Activated naive CD8-positive, alpha-beta T cell treated with anti-CD3 and anti-CD28 coated beads for 36 hours (primary cell): Measurements from ENCODE around the gene GRK1. TPM values are rescaled to one million over a fixed set of nuclear protein-coding genes. Genes with fewer than 3 reads are reported as not detected.

Experiments used
- DNase-seq: peaks from one replicate; pipeline ENCODE4 v3.0.0; 2021
- H3K27ac Mint-ChIP-seq: one replicate; pipeline ENCODE4 v1.8.0; 2022; ENCODE audit warnings: mild to moderate bottlenecking, moderate library complexity, mixed read lengths
- H3K27me3 Mint-ChIP-seq: one replicate; pipeline ENCODE4 v1.8.0; 2022; ENCODE audit warnings: mild to moderate bottlenecking, mixed read lengths
- H3K36me3 Mint-ChIP-seq: one replicate; pipeline ENCODE4 v1.8.0; 2021; ENCODE audit warnings: mild to moderate bottlenecking, mixed read lengths
- H3K4me1 Mint-ChIP-seq: one replicate; pipeline ENCODE4 v1.8.0; 2021; ENCODE audit warnings: mixed read lengths
- H3K4me3 Mint-ChIP-seq: one replicate; pipeline ENCODE4 v1.8.0; 2022; ENCODE audit warnings: mild to moderate bottlenecking, moderate library complexity, mixed read lengths
- H3K9me3 Mint-ChIP-seq: one replicate; pipeline ENCODE4 v1.8.0; 2022; ENCODE audit warnings: mixed read lengths
- total RNA-seq, 2 experiments: library from RNA; stranded (reverse); gene quantifications; one replicate each; pipeline ENCODE4 v1.2.3, GENCODE V29; 2021

The GRK1 gene
- total RNA-seq, 2 experiments from 2014 or later: not detected

- H3K4me3 Mint-ChIP-seq: no peak overlapping the region
- H3K36me3 Mint-ChIP-seq: no peaks in the 10 kb centered on the region
- DNase-seq: no peak
- H3K4me1 Mint-ChIP-seq: no peaks in the 10 kb centered on the region
- H3K27ac Mint-ChIP-seq: no peak overlapping the region
- no peaks in the 10 kb centered on the region for H3K9me3 Mint-ChIP-seq
- peaks cover 10% of the 10 kb centered on the region for H3K27me3 Mint-ChIP-seq
These were observed 67.2 kb downstream of the GRK1 start for GRCh38 chr13:113734099-113734825.

- H3K4me1 Mint-ChIP-seq: no peaks in the 10 kb centered on the region
- no peak overlapping the region for H3K27ac Mint-ChIP-seq
- no peak overlapping the region for H3K4me3 Mint-ChIP-seq
- peaks cover 10% of the 10 kb centered on the region for H3K27me3 Mint-ChIP-seq
- no peaks in the 10 kb centered on the region for H3K9me3 Mint-ChIP-seq
- DNase-seq: no peak
- H3K36me3 Mint-ChIP-seq: no peaks in the 10 kb centered on the region
These were observed 67.8 kb downstream of the GRK1 start for GRCh38 chr13:113734826-113735125.

GRCh38 chr13:113735194-113735593 is 68.2 kb downstream of the GRK1 start:
- H3K9me3 Mint-ChIP-seq: no peaks in the 10 kb centered on the region
- no peaks in the 10 kb centered on the region for H3K4me1 Mint-ChIP-seq
- no peak for DNase-seq
- H3K27ac Mint-ChIP-seq: no peak overlapping the region
- H3K27me3 Mint-ChIP-seq: peaks cover 11% of the 10 kb centered on the region
- H3K4me3 Mint-ChIP-seq: no peak overlapping the region
- H3K36me3 Mint-ChIP-seq: no peaks in the 10 kb centered on the region

- no peak for DNase-seq
- no peak overlapping the region for H3K4me3 Mint-ChIP-seq
- H3K27ac Mint-ChIP-seq: no peak overlapping the region
- H3K9me3 Mint-ChIP-seq: no peaks in the 10 kb centered on the region
- peaks cover 15% of the 10 kb centered on the region for H3K27me3 Mint-ChIP-seq
- H3K4me1 Mint-ChIP-seq: peaks cover 3% of the 10 kb centered on the region
- H3K36me3 Mint-ChIP-seq: no peaks in the 10 kb centered on the region
These were observed 68.7 kb downstream of the GRK1 start for GRCh38 chr13:113735750-113736149.

GRCh38 chr13:113736258-113736731 is 69.3 kb downstream of the GRK1 start:
- Mint-ChIP-seq H3K36me3 (no peaks in the 10 kb centered on the region), H3K27ac (no peak overlapping the region), H3K4me1 (peaks cover 7% of the 10 kb centered on the region), H3K4me3 (no peak overlapping the region), H3K9me3 (no peaks in the 10 kb centered on the region), H3K27me3 (peaks cover 21% of the 10 kb centered on the region)
- no peak for DNase-seq

- DNase-seq: no peak
- H3K27ac Mint-ChIP-seq: no peak overlapping the region
- H3K27me3 Mint-ChIP-seq: peaks cover 36% of the 10 kb centered on the region
- H3K36me3 Mint-ChIP-seq: no peaks in the 10 kb centered on the region
- peaks cover 20% of the 10 kb centered on the region for H3K4me1 Mint-ChIP-seq
- no peaks in the 10 kb centered on the region for H3K9me3 Mint-ChIP-seq
- no peak overlapping the region for H3K4me3 Mint-ChIP-seq
These were observed 70.8 kb downstream of the GRK1 start for GRCh38 chr13:113737803-113738202.

GRCh38 chr13:113739527-113740285 is 72.7 kb downstream of the GRK1 start:
- Mint-ChIP-seq H3K27ac (no peak overlapping the region), H3K36me3 (no peaks in the 10 kb centered on the region), H3K4me3 (no peak overlapping the region), H3K9me3 (no peaks in the 10 kb centered on the region), H3K4me1 (peaks cover 20% of the 10 kb centered on the region), H3K27me3 (peaks cover 49% of the 10 kb centered on the region)
- no peak for DNase-seq

GRCh38 chr13:113740286-113740556 is 73.2 kb downstream of the GRK1 start:
- Mint-ChIP-seq H3K9me3 (no peaks in the 10 kb centered on the region), H3K27ac (no peak overlapping the region), H3K36me3 (no peaks in the 10 kb centered on the region), H3K4me3 (no peak overlapping the region), H3K4me1 (peaks cover 20% of the 10 kb centered on the region), H3K27me3 (peaks cover 49% of the 10 kb centered on the region)
- DNase-seq: no peak

- DNase-seq: no peak
- H3K27me3 Mint-ChIP-seq: peaks cover 49% of the 10 kb centered on the region
- no peaks in the 10 kb centered on the region for H3K9me3 Mint-ChIP-seq
- no peak overlapping the region for H3K4me3 Mint-ChIP-seq
- H3K27ac Mint-ChIP-seq: no peak overlapping the region
- peaks cover 20% of the 10 kb centered on the region for H3K4me1 Mint-ChIP-seq
- no peaks in the 10 kb centered on the region for H3K36me3 Mint-ChIP-seq
These were observed 73.6 kb downstream of the GRK1 start for GRCh38 chr13:113740661-113741060.

- peaks cover 20% of the 10 kb centered on the region for H3K4me1 Mint-ChIP-seq
- no peak for DNase-seq
- no peaks in the 10 kb centered on the region for H3K9me3 Mint-ChIP-seq
- no peak overlapping the region for H3K27ac Mint-ChIP-seq
- H3K4me3 Mint-ChIP-seq: no peak overlapping the region
- peaks cover 49% of the 10 kb centered on the region for H3K27me3 Mint-ChIP-seq
- no peaks in the 10 kb centered on the region for H3K36me3 Mint-ChIP-seq
These were observed 74.2 kb downstream of the GRK1 start for GRCh38 chr13:113741191-113741668.

GRCh38 chr13:113742000-113742441 is 75.0 kb downstream of the GRK1 start:
- Mint-ChIP-seq H3K36me3 (no peaks in the 10 kb centered on the region), H3K27me3 (peaks cover 49% of the 10 kb centered on the region), H3K4me3 (no peak overlapping the region), H3K9me3 (no peaks in the 10 kb centered on the region), H3K4me1 (peaks cover 20% of the 10 kb centered on the region), H3K27ac (no peak overlapping the region)
- DNase-seq: peak; percentile 45

GRCh38 chr13:113742445-113743120 is 75.6 kb downstream of the GRK1 start:
- Mint-ChIP-seq H3K4me1 (peaks cover 20% of the 10 kb centered on the region), H3K36me3 (no peaks in the 10 kb centered on the region), H3K9me3 (no peaks in the 10 kb centered on the region), H3K27ac (no peak overlapping the region), H3K4me3 (no peak overlapping the region), H3K27me3 (peaks cover 49% of the 10 kb centered on the region)
- no peak for DNase-seq

- Mint-ChIP-seq H3K4me3 (no peak overlapping the region), H3K4me1 (peaks cover 20% of the 10 kb centered on the region), H3K27ac (no peak overlapping the region), H3K36me3 (no peaks in the 10 kb centered on the region), H3K27me3 (peaks cover 49% of the 10 kb centered on the region), H3K9me3 (no peaks in the 10 kb centered on the region)
- no peak for DNase-seq
These were observed 76.6 kb downstream of the GRK1 start for GRCh38 chr13:113743366-113744195.

GRCh38 chr13:113744197-113745000 is 77.4 kb downstream of the GRK1 start:
- no peak overlapping the region for H3K27ac Mint-ChIP-seq
- H3K4me3 Mint-ChIP-seq: no peak overlapping the region
- no peaks in the 10 kb centered on the region for H3K36me3 Mint-ChIP-seq
- no peak for DNase-seq
- no peaks in the 10 kb centered on the region for H3K9me3 Mint-ChIP-seq
- peaks cover 47% of the 10 kb centered on the region for H3K27me3 Mint-ChIP-seq
- H3K4me1 Mint-ChIP-seq: peaks cover 20% of the 10 kb centered on the region
